Activated gamma-delta T cell (primary cell): Measurements from ENCODE around the gene MAP10.

Experiments used
- DNase-seq: peaks from one replicate; lab custom pipeline; 2025; lab: John Stamatoyannopoulos, UW

MAP10 gene

DNA sequence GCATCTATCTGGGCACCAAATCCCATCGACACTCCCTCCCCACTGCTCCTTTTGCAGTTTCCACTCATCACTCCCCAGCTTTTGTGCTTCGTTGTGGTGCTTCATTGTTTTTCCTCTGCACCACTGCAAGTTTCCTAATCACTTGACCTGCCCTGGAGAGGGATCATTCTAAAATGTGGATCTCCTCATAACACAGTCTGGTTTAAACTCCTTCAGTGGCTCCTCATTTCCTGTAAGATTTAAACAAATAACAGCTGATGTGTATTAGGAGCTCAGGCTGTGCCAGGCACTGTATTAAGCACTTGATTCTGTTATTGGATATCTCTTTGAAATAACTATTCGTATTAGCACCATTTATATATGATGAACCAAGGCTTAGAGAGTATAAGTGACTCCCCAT is 51.3 kb downstream of the MAP10 start:
- DNase-seq, result no peak
